Activated CD8-positive, alpha-beta memory T cell treated with anti-CD3 and anti-CD28 coated beads for 48 hours (primary cell): ENCODE data around the gene FAM117A.

ENCODE experiments used
- DNase-seq, 3 experiments: peaks; one replicate each; pipeline ENCODE4 v3.0.0-alpha.2; 2020; ENCODE audit warnings: low read depth in 2 of 3, low spot score in 2 of 3

Gene FAM117A

DNA sequence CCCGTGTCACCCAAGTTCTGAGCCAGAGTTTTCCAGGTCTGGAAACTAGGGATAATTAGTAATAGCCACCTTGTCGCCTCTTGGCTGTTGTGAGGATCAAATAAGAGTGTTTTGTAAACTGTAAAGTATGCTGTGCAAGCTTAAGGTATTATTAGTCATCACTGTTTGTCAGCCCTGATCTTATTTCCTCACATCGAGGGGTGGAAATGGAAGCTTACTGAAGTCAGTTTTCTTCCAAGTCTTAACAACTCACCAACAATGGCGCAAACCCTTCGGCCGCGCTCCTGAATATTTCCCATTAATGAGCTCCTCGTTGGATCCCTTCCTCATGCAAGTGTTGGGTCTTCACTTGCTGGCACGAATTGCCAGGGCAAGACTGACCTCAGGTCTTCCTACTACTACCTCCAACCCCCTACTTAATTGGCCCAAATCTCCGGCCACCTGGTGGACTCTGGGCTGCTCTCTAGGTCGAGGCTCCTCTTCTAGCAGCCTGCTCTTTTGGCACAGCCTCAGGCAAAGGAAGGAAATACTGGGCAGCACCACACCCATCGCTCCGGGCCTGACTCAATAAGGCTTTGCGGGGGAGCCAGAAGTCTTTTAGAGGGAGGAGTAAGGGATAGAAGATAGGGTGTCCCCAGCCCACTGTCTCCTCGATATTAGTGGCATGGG, 55.3 kb downstream of the FAM117A start:
- no peak for DNase-seq

DNA sequence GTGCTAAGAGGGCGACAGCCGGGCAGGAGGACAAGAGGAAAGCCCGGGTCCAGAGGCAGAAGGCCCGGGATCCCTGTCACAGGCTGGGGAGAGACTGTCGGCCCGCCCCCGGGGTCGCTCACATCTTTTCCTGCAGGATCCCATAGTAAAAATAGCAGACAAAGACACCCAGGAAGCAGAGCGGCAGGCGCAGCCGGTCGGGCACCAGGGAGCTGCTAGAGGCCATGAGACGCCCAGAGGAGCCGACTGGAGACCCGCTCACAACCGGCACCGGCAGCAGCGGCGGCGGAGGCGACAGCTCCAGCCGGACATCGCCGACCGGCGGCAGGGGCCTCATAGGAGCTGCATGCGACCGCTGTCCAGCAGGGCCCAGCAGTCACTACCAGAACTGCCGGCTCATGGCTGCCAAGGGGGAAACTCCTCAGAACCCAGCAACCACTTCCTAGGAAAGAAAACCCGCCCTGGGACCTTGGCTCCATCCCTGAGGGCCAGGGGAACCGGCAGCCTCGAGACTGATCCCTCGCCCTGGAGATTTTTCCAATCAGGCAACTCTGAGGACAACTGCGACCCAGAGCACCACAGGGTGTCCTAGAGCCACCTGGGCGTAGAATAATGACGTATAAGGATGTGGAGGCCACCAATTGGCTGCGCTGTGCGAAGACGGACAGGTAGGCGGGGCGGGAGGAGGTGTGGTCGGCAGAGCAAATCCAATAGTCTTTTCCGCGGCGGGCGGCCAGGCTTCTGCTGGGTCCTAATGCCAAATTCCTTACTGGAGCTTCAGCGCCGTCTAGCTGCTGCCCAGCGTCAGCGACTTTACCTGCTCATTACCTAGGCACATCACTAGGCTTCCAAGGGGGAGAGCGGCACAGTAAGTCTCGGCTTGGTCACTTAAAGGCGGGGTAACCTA, 56.1 kb downstream of the FAM117A start, which contains the start of gene SLC35B1:
TSS of gene SLC35B1 (minus strand) at position 357 of the 907 bp plus-strand sequence. CDS start at position 226, 131 bp downstream.
- DNase-seq = peak; percentile 77 to 94 (median 93)

DNA sequence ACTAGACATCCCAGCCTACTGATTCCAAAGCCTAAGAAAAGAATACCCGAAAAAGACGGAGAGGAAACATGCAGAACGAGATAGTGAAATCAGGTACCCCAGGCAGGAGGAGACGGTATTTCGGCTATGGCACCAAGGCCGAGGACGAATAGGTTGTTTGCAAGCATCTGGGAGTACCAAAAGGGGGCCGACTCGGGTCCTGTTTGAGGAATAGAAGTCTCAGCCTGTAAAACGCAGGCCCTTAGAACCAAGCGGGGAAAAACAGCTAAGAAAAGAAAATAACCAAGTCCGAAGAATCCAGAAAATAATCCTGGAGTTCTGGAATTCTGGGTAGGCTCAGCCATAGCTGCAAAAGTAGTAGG, 56.7 kb downstream of the FAM117A start:
- DNase-seq = no peak

DNA sequence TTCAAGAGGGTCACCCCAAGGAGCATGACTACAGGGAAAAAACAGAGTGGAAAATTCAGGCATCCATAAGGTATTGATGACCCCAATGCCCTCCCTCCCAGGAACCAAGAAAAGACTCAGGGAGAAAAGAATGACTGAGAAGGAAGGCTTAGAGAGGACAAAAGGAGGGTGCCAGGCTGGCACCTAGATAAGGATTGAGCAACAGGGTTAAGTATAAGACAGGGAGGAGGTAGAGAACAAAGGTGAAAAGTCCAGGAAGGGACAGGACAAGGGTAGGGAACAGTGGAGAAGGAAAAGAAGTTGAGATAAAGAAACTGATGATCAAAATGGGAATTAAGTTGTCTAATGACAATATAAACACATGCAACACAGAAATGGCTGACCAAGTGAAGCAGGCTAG, 58.7 kb downstream of the FAM117A start:
- no peak for DNase-seq

DNA sequence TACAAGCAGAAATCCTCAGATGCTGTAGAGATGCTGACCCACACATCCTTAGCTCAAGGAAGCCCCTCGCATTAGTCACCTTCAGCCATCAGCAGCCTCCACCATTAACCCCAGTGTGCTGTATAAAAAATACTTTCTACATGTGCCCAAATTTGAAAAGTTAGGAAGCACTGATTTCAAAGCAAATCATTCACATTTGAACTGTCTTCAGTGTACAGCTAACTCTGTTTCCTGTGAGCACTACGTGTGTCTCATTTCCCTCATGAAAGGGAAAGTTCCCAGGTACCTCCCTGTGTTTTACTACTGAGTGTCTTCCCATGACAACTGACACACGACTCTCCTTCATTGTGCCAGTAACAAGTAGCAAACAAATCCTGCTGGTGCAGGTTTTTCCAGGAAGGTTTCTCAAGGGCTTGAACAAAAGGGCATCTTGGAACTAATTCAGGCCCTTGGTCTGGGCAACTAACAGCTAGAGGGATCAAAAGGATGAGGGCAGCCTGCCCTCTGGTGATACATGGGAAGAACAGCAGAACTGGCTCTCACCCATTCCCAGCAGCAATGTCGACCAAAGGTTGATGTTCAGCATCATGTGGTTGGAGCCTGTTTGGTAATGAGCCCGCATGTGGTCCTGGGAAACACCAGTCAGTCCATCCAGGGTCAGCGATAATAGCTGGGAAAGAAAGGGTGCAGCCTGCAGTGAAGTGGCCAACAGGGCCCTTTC, 60.2 kb downstream of the FAM117A start:
- no peak for DNase-seq

DNA sequence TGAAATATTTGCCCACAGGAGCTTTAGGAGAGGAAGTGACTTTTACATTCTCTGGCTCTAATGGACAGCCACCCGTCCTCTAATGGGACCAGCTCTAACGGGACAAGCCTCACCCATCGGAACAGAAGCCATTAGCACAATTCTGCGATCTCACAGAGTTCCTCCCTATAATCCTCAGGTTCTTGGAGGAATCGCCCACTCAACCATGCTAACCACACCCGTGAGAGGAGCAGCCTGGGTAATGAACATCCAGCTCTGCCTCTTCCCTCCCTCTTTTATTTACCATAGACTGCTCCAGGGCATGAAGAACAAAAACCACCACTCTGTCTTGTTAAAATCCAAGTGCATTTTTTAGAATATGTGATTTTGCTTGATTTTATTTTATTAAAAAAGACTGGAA, 63.0 kb downstream of the FAM117A start:
- no peak for DNase-seq

DNA sequence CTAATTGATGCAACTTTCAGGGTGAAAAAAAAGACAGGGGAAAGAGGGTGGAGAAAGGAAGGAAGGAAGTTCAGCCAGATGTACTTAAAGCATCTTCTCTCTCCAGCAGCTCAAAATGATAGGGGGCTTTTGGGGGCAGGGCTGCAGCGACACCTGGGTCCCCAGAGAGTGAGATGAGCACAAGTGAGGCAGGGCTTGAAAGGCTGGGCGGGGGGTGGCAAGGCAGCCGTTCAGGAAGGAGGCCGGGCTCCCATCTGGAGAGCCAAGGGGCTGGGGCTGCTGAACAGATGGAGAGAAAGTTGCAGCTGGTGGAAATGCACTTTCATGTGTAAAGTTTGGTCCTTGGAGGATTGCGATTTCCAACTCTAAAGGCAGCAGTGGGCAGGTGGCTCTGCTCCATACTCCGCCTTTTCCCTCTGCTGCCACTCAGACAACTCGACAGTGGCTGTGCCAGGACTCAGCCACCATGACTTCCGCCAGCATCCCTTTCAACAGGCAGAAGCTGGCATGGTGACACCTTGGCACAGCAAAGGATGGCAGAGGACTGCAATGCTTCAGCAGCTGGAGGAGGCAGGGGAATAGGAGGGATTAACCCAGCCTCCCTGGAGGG, 63.9 kb downstream of the FAM117A start:
- no peak for DNase-seq

DNA sequence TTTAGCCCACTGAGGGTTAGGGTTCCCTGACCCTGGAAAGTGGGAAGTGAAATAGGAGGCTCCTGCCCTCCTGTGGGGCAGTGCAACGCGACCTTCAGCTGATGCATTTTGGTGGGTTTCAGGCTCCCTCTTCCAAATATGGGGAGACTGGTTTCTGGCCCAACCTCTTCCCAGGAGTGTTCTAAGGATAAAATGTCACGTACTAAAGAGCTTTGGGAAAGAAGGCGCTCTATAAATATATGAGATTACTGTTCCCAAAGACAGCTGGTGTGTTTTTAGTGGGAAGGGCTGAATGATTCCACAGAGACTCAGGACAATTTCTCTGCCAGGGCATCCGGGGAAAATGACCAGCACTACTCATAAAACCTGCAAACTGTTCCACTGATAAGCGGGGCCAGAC, 65.9 kb downstream of the FAM117A start:
- DNase-seq = no peak

DNA sequence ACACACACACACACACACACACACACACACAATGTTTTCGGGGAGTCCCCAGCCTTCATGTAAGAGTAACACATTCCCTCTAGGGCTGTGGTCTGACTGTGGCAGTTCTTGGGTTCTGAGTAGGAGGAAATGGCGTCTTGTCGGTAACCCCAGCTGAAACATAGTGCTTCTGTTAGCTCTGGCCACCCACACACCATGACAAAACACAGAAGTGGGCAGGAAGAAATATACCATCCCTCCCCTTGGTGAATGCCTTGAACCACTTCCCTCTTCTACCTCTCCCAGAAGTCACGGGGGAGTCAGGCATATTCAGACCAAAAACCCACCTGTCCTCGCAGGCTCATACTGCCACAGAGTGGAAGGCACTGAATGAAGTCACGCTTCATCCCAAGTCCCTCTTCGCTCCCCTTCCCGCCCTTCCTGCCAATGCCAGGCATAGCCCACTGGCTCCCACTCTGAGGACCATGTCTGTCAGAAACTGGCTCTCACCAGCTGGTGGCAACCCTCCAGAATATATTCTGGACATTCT, 67.6 kb downstream of the FAM117A start:
- DNase-seq = peak in 2 of 3 experiments; percentile 52 to 56

DNA sequence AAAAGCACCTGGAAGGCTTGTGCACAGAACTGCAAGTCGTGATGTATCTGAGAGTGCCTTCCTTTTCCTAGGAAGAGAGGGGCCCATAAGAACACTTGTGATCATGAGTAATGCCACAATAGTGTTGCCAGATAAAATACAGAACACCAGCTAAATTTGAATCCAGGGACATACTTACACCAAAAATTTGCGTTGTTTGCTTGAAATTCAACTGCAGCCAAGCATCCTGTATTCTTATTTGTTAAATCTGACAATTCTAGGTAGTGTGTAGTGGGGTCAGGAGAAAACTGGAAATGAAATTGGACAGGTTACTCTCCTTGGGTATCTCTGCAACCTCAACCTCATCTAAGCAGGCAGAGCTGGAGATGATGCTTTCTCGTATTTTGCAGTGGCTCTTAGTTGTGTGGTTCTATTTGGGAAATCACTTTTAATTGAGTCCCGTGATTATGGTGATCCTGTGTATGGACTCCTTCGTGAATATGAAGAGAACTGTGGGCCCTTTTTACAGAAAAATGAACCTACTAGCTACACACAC, 68.2 kb downstream of the FAM117A start:
- no peak for DNase-seq

DNA sequence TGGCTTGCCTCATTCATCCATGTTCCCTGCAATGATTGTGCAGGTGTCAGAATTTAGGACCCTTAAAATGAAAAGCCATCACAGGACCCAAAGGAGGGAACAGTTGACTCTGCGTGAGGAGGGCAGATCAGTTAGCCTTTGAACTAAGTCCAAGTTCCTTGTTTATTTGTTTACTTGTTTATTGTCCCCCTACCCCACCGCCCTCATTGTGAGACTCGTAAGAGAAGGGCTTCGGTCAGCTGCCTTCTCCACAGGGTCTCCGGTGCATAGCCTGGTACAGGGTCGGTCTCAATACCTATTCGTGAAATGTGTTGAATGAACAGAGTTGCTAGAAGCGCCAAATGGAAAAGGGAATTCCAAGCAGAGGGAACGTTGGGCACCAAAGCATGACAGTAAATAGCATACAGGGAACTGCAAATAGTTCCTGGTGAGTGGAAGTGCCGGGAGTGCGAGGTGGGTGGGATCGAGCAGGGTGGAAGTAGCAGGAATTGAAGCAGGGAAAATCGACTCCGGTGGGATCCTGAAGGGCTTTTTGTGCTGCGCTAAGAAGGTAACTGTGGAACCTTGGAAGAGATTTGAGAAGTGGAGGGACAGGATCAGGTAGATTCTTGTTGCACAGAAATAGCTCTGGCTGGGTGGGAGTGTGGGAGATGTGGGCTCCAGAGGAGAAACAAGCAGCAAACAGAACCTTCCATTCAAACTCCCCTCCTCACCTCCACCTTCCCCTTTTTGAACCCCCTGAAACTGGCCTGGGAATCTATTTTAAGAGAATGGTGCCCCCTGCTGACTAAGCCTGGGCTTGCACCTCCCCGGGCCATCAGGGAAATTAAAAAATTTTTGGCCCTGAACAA, 68.9 kb downstream of the FAM117A start:
- peak; percentile 41 to 79 (median 68) for DNase-seq

DNA sequence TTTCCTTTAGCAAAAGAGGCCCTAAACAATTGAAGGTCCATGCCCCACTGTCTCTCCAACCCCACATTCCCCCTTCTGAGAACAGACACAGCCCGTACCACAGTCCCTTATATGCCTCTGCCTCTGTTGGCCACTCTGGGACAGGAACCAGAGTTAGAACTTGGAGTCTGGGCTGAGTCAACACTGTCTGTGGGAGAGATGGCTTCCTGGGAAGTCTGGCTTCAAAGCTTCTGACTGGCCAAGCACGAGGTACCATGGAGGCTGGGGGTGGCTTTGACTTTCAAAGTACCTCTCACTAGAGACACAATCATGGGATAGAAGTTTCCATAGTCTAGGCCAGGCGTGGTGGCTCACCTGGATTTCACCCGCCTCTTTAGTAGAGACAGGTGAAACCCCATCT, 71.2 kb downstream of the FAM117A start:
- no peak for DNase-seq

DNA sequence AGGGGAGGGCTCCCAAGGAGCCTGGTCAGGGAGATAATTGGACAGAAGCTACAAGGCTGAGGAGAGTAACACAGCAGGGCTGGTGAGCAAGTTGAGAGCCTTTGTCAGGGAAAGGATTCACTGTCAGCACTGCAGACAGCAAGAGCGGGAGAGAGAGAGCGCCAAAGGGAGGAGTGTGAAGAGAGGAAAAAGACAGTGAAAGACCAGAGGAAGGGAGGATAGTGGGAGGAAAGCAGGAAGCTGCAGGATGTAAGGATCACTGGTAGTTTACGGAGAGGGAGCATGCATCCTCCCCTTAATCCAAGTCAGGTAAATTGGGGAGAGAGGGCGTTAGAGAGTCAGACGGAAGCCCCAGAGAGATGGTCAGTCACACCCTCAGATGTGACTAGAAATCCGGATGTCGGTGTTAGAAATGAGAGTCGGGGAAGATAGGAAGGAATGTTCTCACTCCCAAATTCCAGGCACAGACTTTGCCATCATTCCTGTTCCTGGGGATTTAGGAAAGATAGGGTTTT, 72.2 kb downstream of the FAM117A start:
- DNase-seq = no peak

DNA sequence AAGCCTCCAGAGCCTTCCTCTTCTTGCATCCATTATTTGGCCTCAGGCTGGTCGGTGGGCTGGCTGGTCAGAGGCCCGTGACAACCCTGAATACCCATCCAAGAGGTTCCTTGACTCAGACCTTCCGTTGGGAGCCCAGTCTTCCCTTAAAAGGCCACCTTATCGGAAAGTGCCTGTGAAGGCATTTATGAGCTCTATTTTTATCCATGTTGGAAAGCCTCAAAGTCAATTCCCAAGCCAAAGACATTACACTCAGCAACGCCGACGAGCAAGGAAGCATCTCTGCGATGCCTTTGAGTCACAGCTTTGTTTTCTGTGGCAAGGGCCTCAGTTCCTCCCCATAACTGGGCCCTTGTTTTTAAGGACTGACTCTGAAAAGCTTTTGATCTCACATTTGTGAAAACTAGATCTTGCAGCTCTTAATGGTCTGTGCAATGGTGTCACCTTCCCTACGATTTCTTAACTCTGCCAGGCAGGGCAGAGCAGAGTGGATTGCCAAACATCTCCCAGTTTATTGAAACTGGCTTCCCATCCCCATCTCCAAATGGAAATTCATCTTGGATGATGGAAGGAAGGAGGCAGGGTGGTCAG, 72.8 kb downstream of the FAM117A start:
- DNase-seq = no peak

DNA sequence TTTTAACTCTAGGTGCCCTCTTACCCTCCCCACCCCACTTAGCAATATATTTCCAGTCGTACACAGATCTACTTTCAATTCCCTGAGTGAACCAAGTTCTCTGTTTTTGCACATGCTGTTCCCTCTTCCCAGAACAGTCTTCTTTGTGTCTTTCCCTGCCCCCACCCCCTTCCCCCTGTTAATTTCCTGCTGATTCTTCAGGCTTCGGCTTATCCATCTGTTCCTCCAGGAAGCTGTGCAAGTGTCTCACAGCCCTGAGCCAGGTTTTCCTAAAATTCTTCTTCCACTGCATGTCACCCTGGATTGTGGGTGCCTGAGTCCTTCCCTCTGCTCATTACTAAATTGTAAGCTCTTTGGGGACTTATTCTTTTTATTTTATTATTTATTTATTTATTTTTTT, 73.7 kb downstream of the FAM117A start:
- DNase-seq = no peak

DNA sequence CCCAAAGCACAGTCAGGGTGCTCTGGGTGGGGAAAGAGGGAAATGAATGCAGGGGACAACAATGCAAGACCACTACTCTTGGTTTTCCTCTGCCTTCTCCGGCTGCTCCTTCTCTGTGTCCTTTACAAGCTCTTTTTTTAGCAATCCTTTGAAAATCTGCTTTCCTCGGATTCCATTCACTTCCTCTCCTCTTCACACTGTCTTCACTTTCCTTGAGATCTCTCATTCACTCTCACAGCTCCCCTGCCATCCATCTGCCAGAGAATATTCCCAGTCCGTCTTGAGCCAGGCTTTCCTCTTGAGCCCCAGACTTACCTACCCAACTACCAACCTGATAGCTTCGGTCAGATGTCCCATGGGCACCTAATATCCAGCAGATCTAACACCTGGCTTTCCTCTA, 75.1 kb downstream of the FAM117A start:
- no peak for DNase-seq

DNA sequence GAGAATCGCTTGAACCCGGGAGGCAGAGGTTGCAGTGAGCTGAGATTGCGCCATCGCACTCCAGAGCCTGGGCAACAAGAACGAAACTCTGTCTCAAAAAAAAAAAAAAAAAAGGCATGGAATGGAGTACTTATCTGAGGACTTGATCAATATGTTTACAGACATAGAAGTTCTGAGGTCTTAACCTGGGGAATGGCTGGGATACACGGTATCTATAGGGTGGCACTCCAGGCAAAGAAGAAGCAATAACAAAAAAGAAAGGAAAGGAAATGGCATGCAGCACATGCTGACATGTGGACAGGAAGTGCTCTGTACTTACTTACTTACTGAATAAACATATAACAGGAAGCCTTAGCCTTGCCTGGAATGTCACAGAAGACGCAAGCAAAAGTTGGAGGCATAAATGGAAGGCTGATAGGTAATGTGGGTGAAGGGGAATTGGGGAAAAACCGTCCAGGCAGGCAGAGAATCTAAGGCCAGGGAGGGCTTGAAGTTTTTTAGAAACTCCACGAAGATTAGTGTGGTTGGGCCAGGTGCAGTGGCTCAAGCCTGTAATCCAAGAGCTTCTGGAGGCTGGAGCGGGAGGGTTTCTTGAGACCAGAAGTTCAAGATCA, 75.9 kb downstream of the FAM117A start:
- DNase-seq = no peak

DNA sequence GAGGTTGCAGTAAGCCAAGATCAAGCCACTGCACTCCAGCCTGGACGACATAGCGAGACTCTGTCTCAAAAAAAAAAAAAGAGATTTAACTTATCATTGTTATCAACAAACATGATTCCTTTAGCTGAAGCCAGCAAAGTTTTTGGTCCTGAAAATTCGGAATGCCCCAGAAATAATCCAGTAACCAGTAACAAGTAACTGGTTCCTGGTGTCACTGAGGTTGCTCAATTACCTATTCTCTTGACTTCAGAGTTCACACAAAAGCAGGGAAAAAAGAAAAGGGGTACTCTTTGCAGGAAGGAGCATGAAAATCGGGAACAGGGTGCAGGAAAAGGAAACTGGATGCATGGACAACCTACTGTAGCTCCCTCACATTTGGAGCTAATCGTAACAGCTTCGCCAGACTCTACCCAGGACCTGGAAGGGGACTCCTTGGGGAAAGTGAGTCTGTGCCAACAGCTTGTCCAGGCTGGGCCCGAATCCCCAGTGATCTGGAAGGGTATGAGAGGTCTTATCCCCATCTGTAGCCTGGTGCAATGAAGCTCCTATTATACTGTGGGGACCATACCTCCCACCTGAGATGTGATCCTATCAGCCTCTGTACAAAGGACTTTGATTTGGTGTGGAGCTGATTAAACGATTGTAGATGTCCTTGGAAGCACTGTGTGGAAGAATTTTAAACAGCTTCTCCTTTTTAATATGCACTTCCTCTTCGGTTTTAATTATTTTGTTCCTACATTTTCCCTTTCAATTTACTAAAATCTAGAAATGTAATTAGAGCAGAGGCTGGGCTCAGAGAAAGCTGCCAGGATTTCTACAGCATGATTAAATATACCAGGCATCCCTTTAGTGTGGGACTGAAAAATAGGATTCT, 82.6 kb downstream of the FAM117A start:
- no peak for DNase-seq
